HG03135 (cell line): ENCODE results near the gene ARHGEF40.

ENCODE experiments used
- ATAC-seq: cut with Tn5 transposase; IDR thresholded peaks from one replicate; pipeline ENCODE4 v1.9.1; 2021; ENCODE audit warnings: mild to moderate bottlenecking, moderate library complexity; ENCODE audit not compliant: unreplicated experiment

The ARHGEF40 gene

GRCh38 chr14:21070083-21070609 is at the start of gene ARHGEF40:
Gene ARHGEF40, plus strand, starts transcription at chr14:21070304. Its CDS starts 93 bp downstream, at chr14:21070397.
- no peak for ATAC-seq

DNA sequence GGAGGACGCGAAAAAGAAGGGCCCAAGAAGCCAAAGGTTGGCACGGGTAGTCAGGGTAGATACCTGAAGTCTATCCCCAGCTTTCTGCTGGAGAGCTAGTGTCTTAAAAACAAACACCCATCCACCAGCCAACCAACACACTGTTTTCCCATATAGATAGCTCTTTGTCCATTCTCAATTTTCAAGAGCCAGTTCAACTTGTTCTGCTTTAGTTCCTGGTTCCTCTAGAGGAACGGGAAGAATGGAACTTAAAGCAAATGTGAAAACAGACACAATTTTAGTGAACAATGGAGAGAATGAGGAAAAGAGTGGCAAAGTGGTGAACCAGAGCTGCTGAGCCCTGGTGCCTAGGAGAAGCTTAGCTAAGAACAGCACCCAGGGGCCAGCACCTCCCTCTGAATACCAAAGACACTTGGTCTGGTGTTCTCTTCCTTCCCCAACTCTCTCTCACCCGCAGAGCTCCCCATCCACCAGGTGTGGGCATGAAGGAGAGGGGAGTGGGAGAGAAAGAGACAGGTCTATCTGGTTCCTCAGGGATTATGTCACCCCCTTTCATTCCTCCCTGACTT is 49.0 kb upstream of the ARHGEF40 start:
- no peak for ATAC-seq

DNA sequence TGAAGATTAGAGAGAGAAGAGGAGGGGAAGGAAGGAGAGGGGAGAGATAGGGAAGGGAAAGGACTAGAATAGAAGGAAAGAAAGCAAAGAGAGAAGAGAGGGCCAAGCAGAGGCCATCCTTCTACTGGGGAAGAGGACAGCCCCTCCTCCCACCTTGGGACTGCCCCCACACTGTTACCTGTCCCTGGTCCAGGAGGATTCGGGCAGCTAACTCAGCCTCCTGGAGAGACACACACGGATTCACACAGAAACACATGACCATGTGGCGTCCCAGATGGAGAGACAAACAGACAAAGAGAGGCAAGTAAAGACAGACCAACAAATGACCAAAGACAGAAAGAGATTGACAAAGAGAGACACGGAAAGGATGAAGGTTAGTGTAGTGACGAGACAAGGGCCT is 47.4 kb upstream of the ARHGEF40 start:
- ATAC-seq, result no peak

DNA sequence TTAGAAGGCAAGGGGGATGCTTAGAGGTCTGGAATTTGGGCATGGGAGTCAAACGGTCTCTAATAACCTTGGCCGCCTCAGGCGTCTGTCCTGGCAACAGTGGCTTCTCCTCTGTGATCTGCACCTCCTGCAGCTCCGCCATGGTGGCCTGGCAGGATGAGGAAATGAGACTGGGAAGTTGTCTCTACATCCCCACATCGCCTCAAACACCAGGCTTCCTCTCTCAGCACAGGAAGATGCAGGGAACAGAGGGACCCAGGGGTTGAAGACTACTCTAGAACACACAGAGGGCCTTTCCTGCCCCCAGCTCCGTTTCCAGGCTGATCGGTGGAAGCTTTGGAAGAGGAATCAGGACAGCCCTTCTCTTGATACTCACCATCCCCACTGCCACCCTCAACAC is 46.9 kb upstream of the ARHGEF40 start:
- ATAC-seq, result no peak

- no peak for ATAC-seq
Measured at GRCh38 chr14:21023817-21024584, 46.1 kb upstream of the ARHGEF40 start.

GRCh38 chr14:21024585-21025370 is 45.3 kb upstream of the ARHGEF40 start, which contains the start of gene NDRG2:
Gene NDRG2, minus strand, starts transcription at chr14:21025061. Its CDS starts 1,746 bp downstream, at chr14:21023315.
- ATAC-seq, result no peak

DNA sequence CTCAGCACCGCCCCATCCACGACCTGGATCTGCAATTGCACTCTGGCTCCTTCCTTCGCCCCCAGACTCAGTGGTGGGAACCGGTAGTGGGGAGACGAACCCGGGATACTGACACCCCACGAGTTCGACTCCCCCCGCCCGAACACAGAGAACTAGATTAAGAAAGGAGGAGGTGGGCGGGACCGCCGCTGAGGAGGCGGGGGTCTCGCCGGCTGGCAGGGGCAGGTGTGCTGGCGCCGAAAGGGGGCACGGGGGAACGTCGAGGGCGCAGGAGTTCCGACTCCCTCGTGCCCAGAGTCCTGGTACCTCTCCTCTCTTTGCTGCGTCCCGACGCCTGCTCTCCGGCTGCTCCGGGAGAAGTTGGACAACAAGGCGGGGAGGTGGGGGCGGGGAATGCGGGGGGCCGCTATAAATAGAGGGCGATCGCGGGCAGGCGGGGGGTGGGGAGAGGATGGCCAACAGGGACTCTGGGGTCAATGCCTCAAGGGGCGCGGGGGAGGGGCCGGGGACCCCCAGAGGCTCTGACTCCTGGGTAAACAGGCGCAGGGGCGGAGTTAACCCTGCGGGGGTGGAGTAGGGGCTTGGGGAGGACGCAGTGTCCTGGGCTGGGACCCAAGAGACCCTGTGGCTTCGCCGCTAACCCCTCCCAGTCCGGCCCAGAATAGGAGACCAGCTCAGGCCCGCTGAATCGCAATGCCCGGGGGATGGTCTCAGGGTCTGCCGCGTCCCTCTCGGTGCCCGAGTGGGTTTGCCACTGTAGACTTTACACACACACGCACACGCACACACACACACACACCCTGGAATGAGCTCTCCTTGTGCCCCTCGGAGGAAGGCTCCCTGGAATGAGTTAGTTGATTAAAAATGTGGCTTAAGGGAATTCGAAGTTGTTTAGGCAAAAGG is 44.5 kb upstream of the ARHGEF40 start:
- ATAC-seq, result no peak

DNA sequence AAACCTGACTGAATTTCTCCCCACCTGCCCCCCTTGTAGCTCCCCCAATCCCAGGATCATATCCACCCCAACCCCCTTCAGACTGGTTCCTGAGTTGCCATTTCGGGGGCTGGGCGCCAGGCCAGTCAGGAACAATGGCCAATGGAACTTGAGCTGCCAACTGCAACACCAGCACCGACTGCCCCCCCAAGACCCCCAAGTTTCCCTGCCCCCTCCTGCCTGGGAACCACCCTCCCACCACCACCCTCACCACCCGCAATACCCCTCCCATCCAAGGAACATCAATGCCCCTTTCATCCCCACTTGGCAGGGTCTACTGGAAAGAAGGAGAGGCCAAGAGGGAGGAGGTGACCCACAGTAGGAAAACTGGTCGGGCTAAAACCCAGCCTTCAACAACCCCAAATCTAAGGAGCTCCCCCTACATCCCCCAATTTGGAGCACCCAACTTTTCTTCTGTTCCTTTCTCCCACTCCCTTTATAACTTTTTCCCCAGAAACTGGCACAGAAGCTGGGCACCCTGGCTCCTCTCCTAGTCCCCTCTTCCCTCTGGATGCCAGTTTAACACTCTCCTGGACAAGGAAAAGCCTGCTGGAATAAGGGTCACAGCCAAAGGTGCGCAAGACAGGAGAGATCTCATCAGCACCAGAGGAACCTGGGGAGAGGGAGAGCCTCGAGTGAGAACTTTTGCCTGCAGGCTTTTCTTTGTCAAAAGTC is 43.7 kb upstream of the ARHGEF40 start:
- no peak for ATAC-seq

GRCh38 chr14:21026988-21027315 is 43.2 kb upstream of the ARHGEF40 start:
- no peak for ATAC-seq

GRCh38 chr14:21029917-21030316 is 40.2 kb upstream of the ARHGEF40 start, which contains the start of gene TPPP2:
Gene TPPP2, plus strand, starts transcription at chr14:21030217. Its CDS starts 365 bp downstream, at chr14:21030582.
- no peak for ATAC-seq

DNA sequence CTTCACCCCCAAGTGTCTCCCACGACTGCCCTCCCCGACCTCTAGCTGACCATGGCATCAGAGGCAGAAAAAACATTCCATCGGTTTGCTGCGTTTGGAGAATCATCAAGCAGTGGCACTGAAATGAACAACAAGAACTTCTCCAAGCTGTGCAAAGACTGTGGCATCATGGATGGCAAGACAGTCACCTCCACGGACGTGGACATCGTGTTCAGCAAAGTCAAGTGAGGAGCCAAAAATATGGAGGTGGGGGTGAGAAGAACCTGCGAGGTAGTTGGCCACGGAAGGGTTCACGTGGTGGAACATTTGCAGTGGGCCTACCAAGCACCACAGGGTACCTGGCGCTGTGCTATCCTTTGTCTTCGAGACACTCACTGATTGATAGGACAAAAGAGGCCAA is 39.6 kb upstream of the ARHGEF40 start:
- ATAC-seq, result no peak

DNA sequence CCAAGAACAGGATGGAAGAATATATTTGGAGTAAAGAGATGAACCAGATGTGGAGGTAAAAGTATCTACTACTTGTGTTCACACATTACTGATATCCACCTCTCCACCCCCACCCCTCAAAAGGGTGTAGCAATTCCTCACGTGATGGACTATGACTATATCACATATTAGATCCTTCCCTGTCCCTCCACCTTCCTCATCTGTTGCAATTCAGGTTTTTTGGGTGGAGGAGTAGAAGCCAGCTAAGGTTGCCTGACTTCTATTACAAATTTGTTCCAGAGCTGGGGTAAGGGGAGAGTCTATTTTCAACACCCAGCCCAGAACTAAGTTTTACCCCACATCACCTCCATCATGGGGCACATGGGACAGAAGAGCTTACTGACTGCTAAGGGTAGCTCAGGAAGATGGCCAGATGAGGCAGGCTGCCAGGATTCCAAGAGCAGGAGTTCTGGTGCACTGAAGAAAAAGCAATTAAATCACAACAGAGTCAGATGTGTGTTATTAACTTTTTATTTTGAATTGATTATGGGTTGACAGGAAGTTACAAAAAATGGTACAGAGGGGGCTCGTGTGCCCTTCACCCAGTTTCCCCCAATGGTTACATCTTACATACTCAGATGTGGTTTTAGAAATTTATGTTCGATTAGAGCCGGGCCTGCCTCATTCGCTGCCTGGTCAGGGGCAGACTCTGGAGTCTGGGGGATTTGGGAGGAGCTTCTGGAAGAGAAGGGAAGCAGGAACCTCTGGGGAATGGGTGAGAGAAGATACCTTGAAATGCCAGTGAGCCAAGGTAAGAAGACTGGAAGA is 37.6 kb upstream of the ARHGEF40 start:
- no peak for ATAC-seq

DNA sequence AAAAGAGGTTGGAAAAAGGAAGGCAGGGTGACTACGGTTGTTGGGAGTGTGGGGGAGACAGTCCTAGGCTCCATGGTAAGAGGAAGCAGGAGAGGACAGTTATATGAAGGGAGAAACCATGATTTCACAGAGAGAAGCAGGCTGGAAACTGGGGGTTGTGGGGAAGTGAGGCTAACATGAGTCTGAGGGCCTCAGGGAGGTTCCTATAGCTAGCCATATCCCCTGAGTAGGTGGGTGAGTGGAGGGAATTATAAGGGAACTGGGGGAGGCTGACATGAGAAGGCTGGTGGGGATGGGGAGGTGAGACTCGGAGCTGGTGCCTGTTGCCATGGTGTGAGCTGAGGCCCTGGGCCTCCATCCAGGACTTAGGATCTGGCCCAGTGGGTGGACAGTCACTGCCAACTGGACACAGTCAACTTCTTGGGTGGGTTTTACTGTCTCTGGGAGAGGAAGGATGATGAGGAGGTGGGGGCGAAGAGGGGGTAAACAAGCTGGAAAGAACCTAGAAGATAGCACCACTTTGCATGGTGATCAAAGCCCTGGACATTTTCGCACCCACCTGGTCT is 36.9 kb upstream of the ARHGEF40 start:
- no peak for ATAC-seq

DNA sequence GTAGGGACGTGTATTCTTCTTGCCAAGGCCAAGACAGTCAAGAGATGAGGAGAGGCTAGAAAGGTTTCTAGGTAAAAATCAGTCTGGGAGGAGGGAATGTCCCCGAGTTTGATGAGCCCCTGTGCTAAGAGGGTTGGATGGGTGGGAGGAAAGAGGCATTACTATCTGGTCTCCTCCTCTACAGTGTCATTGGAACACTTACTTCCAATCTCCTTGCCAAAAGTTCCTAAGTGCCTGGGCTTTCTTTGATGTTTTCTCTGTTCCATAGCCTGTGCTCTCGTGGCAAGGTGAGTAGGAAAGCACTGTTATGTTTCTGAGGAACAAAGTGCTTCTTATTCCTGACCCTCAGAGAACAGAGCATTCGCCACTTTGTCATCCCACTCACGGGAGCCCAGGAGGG is 35.4 kb upstream of the ARHGEF40 start, which contains the start of gene RNASE13:
TSS of gene RNASE13 (minus strand) at position 101 of the 400 bp plus-strand sequence. CDS start 519 bp downstream, outside the sequence.
- ATAC-seq, result no peak

DNA sequence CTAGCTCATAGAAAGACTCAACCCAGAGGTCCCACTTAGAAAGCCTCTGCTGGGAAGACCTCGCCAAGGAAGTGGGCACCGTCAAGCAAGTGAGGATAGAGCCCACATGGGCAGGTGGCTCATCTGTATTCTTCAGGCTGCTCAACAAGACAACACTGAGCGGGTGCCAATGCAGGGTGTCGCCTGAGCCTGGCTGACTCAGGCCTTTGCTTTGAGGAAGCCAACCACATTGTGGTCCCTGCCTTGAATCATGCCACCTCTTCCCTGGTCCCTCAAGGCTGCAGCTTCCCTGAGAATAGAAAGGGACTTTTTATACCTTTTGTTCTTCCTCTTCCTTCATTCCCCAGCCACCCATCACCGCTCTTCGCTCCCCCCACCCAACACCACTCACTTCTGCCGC is 33.4 kb upstream of the ARHGEF40 start:
- no peak for ATAC-seq

GRCh38 chr14:21037156-21037555 is 32.9 kb upstream of the ARHGEF40 start:
- no peak for ATAC-seq

GRCh38 chr14:21038441-21039422 is 31.4 kb upstream of the ARHGEF40 start:
- no peak for ATAC-seq
